Measurements from ENCODE around the gene ZBTB14.

ZBTB14 gene

GRCh38 chr18:5294113-5294456 lies 1.4 kb downstream of the ZBTB14 start:
- DNase-seq (ENCODE audit: low spot score), result no peak

GRCh38 chr18:5288517-5288935 lies 7.0 kb downstream of the ZBTB14 start:
- no peak for DNase-seq (ENCODE audit: low spot score)

GRCh38 chr18:5287854-5288253 lies 7.7 kb downstream of the ZBTB14 start:
- no peak for DNase-seq (ENCODE audit: low spot score)

GRCh38 chr18:5286525-5286924 lies 9.0 kb downstream of the ZBTB14 start:
- no peak for DNase-seq (ENCODE audit: low spot score)

- no peak for DNase-seq (ENCODE audit: low spot score)
Observed at GRCh38 chr18:5285326-5285725, 10.2 kb downstream of the ZBTB14 start.

- DNase-seq (ENCODE audit: low spot score), result no peak
Observed at GRCh38 chr18:5284808-5285207, 10.7 kb downstream of the ZBTB14 start.

GRCh38 chr18:5282770-5283169 lies 12.8 kb downstream of the ZBTB14 start:
- DNase-seq (ENCODE audit: low spot score), result no peak

- no peak for DNase-seq (ENCODE audit: low spot score)
Observed at GRCh38 chr18:5276947-5277346, 18.6 kb downstream of the ZBTB14 start.

GRCh38 chr18:5275872-5276271 lies 19.7 kb downstream of the ZBTB14 start:
- no peak for DNase-seq (ENCODE audit: low spot score)

GRCh38 chr18:5268874-5269273 lies 26.7 kb downstream of the ZBTB14 start:
- DNase-seq (ENCODE audit: low spot score), result no peak

- no peak for DNase-seq (ENCODE audit: low spot score)
Observed at GRCh38 chr18:5266721-5267120, 28.8 kb downstream of the ZBTB14 start.

GRCh38 chr18:5253910-5254309 lies 41.6 kb downstream of the ZBTB14 start:
- no peak for DNase-seq (ENCODE audit: low spot score)

- DNase-seq (ENCODE audit: low spot score), result no peak
Observed at GRCh38 chr18:5251117-5251516, 44.4 kb downstream of the ZBTB14 start.

- DNase-seq (ENCODE audit: low spot score), result no peak
Observed at GRCh38 chr18:5250603-5251002, 44.9 kb downstream of the ZBTB14 start.

GRCh38 chr18:5244941-5245340 lies 50.6 kb downstream of the ZBTB14 start:
- no peak for DNase-seq (ENCODE audit: low spot score)

- no peak for DNase-seq (ENCODE audit: low spot score)
Observed at GRCh38 chr18:5239447-5239846, 56.1 kb downstream of the ZBTB14 start.
